Sciatic nerve (tissue), 2 donors: ENCODE data around the gene C6orf15. TPM values are rescaled to one million over a fixed set of nuclear protein-coding genes. Genes with fewer than 3 reads are reported as not detected.
A peak's percentile ranks its signal among the peaks of the same experiment; 100 is the strongest.

Source experiments
- ATAC-seq: fragments of 200-7000 bp; cut with Tn5 transposase; one replicate; pipeline ENCODE4 v1.9.1; 2020; ENCODE audit warnings: mild to moderate bottlenecking, moderate library complexity
- DNase-seq: peaks from one replicate; pipeline ENCODE4 v3.0.0-alpha.2; 2020; ENCODE audit warnings: low spot score
- intact Hi-C: fragments of 100-400 bp; cut with DNase I; formaldehyde crosslinking; loops from one replicate; pipeline ENCODE4 v1.14.2; 2022
- total RNA-seq: library from RNA; stranded (reverse); fragmentation: NEBNext Ultra II Directional; extraction: Animal tissue kit (Norgen Biotek cat#: 25700); gene quantifications from one replicate; pipeline ENCODE4 v1.2.1, GENCODE V29; 2021
- donor health status: DM: no; HTN: no; CAD: no.
- donor health status: DM: no; HTN: no; CAD: no.

The C6orf15 gene
- total RNA-seq, 1 donor from 2014 or later, result not detected

DNA sequence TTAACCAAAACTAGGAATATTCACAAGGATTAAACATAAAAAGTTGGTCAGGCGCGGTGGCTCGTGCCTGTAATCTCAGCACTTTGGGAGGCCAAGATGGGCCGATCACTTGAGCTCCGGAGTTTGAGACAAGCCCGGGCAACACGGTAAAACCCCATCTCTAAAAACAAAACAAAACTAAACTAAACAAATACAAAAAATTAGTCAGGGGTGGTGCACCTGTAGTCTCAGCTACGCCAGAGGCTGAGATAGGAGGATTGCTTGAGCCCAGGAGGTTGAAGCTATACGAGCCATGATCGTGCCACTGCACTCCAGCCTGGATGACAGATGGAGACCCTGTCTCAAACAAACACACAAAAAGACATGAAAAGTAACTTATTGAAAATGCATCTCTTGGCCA, 23.3 kb upstream of the C6orf15 start:
- DNase-seq (no peak), ATAC-seq (no peak)
- intact Hi-C loops, result loop anchor here (5.0 to 10.0 kb wide), 2 partner anchors 59 to 232 kb away; no protein-coding TSS in a partner anchor

DNA sequence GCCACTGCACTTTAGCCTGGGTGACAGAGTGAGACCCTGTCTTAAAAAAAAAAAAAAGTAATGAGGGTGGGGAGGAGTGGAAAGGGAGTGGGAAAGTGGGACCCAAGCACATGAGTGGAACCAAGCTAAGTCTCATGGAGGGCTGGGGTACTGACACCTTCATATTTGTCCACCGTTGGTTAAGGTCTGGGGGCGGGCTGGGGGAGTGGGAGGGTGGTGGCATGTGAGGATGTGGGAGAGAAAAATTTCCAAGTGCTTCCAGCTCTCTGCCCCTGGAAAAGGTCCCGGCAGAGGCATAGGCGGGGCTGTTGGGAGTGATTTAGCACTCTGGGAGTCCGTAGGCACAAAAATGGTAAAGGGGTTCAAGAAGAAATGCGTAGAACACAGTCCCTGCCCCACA, 20.4 kb upstream of the C6orf15 start:
- intact Hi-C loops, result loop anchor here (10.0 kb wide), 1 partner anchor 62 kb away; no protein-coding TSS in a partner anchor
- no peak for DNase-seq
- ATAC-seq, result no peak

DNA sequence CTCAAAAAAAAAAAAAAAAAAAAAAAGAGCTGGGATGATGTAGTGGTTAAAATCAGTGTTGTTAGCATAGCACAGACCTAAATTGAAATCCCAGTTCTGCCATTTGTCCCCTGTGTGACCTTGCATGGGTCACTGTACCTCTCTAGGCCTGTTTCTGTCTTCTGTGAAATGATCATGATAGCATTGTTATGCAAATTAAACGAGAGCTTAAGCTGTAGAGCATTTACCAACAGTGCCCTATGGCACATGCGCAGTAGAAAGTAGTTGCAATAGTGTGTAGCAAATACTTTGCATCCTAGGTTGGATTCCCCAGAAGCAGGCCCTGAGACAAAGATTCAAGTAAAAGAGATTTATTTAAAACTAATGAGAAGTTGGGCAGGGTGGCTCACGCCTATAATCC, 19.2 kb upstream of the C6orf15 start:
- ATAC-seq (no peak), DNase-seq (no peak)
- intact Hi-C loops, result loop anchor here (10.0 kb wide), 1 partner anchor 63 kb away; no protein-coding TSS in a partner anchor

DNA sequence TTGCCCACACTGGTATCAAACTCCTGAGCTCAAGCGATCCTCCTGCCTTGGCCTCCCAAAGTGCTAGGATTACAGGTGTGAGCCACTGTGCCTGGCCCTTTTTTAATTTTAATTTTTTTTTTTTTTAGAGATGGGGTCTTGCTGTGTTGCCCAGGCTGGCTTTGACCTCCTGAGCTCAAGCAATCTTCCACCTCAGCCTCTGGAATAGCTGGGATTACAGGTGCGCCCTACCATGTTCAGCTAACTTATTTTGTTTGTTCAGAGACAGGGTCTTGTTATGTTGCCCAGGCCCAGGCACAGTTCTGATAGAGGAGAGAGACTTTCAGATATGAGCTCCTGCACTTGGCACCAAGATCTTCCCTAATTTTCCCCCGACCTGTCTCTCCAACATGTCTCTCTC, 18.4 kb upstream of the C6orf15 start:
- DNase-seq (no peak), ATAC-seq (no peak)
- intact Hi-C loops, result loop anchor here (10.0 kb wide), 1 partner anchor 64 kb away; no protein-coding TSS in a partner anchor

DNA sequence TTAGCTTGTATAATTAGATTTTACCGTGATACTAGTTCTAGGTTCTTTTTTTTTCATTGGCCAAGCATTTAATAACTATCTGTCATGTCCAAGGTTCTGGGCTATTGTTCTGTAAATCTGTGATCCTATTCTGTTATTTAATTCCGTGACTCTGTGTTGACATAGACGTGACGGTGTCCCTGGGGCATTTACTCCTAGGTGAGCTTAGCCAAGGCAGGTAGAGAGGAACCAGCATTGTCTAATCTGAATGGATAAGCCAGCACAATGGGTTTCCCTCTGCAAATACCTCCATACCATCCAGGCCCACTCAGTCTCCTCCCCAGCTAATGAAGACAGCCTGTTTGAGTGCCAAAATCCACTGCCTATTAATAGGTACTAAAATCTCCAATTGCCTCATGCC, 16.8 kb upstream of the C6orf15 start:
- ATAC-seq, result no peak
- DNase-seq, result no peak
- intact Hi-C loops, result no loop called here

DNA sequence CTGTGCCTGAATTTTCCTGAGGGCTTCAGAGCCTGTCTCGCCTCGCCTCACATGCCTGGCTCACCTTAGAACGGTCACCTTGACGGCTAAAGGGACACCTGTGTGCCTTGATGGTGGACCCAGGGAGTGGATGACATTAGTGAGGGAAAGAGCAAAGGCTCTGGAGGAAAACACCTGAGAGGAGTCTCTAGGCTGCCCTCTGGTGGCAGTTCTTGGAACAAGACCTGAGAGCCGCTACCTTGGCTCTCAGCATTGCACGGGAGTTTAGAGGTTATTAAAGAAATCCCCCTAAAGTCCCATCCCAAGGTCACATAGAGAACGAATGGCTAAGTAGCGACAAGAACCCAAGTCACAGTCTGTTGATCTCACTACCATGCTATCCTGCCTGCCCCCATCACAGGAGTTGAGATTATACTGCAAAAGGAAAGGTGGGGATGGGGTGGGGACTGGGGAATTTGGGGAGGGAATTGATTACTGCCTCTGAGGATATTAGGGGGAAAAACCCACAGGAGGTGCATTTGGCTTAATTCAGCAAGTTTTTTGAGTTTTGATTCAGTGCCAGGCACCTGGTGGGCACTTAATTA, 15.8 kb upstream of the C6orf15 start:
- no peak for ATAC-seq
- intact Hi-C loops, result no loop called here
- DNase-seq, result peak; percentile 77

DNA sequence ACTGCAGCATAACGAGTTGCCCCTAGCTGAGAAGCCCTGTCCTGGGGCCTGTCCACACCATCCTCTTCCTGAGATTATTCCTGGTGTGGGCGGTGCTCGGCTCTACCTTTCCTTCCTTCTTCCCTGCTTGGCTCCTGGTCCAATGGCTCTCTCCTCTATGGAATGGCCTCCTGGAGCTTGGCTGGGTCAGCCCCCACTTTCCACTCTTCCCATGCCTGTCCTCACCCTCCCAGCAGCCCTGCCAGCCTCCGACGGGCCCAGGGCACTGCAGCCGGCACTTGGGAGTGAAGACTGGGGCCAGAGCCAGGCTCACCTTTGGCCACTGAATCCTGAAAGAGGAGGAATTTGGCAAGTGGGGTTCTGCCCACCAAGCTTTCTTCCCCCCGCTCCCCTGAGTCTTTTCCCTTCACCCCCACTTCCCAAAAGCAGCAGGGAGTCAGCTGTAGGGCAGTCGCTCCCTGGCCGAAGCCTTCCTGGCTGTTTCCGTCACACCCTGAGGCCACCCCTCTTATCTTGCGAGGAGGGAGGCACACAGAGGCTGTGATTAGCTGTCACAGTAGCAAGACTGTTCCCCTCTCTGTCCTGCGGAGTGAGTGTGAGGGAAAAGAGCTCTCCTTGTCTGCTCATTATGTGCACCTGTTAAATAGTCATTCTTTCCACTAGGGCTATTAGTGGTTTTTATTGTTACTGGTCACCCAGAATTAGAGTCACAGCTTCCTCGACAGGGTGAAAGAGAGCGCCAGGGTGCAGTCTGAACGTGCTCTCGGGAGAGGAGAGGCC, 14.2 kb upstream of the C6orf15 start:
- intact Hi-C loops, result no loop called here
- no peak for ATAC-seq
- DNase-seq, result no peak

DNA sequence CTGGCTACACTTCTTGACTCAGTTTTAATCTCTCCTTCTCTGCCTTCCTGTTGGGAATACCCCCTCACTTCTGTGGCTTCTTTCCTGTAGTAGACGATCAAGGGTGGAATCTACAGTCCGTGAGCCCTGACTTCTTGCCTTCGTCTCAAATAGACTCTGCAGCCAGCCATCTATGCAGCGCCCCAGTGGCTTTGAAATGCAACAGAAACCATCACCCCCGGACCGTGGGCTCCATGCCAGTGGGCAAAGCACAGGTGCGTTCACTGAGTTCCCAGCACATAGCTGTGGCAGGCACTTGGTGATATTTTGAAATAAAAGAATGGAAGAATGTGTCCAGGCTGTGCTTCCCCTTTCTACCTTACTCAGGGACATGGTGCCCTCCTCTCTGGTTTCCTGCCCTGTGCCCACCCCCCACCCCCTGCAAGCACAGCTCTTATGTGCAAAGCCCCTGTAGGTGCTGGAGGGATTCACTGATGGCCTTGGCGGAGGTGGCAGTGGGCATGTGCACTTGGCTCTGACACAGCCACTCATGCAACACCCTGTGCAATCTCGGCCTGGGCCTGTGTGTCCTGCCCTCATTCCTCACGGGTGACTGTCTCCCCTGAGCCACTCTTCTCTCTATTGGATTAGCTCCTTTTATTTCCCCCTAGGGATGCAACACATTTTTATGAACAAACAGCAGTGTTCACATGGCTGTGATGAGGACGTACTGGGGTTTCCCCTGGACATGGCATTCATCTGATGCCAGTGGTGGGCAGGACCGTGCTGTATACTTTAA, 13.4 kb upstream of the C6orf15 start:
- ATAC-seq (no peak), DNase-seq (no peak)
- intact Hi-C loops, result no loop called here

DNA sequence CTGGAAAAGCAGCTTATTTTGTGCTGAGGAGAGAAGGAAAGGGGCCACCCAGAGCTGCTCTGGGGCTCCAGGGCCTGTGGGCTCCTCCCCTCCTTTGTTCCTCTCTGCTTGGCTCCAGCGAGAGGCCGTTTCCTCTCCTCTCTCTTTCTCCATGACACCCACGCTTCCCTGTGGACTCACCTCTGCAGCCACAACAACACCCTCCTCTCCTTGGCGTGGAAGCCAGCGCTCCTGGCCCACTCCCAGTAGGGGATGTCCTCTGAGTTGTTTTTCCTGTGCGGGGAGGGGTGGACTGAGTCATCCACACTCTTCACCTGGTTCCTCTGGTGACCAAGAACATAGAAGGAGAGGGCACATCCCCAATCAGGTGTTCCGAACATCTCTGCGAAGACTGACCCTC, 12.8 kb upstream of the C6orf15 start:
- ATAC-seq (no peak), DNase-seq (no peak)
- intact Hi-C loops, result no loop called here

DNA sequence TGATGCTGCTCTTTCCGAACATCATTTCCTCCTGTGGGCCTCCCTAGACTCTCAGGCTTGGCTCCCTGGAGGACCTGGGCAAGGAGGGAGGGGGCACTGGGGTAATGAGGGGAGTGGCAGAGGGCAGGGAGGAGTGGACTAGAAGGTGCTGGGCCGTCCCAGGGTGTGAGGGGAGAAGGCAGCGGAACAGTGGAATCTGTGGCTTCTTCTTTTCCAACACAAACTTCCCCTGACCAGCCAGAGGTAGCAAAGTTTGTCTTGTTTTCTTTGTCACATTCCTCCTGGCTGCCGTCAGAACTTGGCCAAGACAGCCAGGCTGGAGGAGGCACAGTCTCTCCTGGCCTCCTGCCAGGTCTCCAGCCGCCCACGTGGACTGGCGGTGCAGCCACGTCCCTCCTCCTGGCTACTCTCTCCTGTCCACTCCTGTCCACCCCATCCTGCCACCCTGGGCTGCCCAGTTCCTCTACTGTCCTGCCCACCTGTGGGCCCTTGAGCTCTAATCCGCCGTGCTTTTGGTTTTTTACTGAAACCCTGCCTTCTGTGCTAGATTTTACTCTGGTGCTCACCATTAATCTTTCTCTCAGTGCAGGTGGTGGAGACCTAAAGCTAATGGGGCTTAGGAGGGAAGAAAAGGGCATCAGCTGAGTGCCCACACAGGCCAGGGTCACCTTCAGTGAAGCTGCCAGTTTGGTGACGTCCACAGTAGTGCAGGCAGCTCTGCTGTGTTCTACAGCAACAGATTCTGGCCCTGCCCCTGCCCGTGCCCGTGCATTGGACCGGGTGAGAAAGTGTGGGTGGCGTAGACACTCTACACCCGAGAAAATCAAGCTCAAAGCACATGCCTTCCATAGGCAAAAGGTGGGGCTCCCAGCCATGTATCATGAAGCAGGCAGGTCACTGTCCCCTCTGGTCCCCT, 10.7 kb upstream of the C6orf15 start:
- intact Hi-C loops, result no loop called here
- DNase-seq, result peak; percentile 89
- peak; percentile 85 for ATAC-seq

DNA sequence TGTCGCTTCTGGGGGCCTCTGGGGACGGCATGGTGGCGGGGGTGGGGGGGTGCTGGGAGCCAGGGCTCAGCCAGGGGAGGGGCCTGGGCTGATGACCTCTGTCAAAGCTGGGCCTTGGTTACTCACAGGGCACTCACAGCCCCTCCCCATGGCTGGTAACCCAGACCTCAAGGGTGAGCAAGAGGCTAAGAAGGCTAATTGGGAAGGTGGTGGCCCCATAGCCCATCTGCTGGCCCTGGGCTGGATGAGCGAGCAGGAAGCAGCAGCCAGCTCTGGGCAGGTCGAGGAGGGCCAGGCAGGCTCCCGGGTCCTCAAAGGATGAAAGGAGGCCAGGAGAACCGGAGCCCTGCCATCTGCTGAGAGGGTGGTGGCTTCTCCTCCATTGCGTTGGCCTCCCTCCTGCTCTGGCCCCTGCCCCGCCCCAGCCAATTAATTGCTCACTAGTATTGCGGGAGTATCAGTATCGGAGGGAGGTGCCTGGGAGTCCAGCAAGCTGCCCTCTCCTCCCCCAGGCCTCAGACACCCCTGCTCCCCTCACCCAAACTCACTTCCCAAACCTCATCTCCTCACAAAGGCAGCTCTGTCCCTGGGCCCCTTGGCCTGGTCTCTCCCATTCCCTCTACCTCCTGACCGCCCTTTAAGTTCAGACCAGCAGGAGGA, 8.9 kb upstream of the C6orf15 start:
- DNase-seq, result no peak
- intact Hi-C loops, result no loop called here
- ATAC-seq, result no peak

DNA sequence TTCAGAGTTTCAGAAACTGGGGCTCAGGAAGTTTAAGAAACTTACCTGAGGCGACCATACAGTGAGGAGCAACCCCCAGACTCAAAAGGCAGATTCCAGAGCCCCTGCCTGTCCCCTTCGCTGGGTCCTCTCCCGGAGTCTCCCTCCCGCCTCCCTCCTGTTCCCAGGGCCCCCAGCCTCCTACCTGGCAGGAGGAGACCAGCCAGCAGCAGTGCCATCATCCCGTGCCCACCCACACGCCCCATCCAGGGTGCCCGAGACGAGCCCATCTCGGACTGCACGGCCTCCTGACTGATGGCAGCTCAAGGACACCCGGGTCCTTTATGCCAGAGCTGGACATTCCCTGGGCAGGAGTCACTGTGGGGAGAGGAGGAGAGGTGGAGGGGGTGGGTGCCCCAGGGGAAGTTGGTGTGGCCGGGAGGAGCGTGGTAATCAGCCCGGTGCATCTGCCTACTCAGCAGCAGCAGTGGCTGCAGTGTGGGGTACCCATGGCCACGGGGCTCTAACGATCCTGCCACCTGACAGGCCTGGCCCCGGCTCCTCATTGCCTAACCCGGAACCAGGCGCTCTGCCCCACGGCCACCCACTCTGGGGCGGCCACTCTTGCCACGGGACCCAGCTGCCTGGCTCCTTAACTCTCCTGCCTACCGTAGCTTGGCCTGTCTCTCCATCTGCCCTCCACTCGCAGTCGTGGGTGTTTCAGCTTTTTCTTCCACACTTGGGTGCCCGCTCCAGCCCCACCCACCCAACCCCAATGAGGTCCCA, 8.0 kb upstream of the C6orf15 start, which contains the start of gene CDSN:
Gene CDSN (minus strand): TSS at position 296 of the 765 bp plus-strand sequence. CDS start 27 bp downstream, at position 269.
- ATAC-seq, result no peak
- intact Hi-C loops, result no loop called here
- DNase-seq, result no peak

DNA sequence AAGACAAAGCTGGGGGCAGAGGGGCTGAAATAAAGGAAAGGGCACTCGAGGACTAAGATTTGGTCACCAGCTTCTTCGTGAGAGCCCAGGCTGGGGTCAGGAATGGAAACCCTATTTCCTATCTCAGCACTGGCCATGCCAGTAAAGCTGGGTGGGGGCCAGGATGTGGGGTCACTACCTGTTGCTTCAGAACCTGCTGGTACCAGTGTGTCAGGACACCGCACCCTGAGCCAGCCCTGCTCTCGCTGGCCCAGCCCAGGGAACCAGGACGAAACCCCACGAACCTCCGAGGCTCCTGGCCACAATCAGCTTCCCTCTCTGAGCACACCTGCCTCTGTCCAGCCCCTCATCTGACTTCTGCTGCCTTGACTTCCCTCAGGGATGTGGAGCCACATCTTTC, 5.8 kb upstream of the C6orf15 start:
- ATAC-seq, result no peak
- intact Hi-C loops, result no loop called here
- no peak for DNase-seq

DNA sequence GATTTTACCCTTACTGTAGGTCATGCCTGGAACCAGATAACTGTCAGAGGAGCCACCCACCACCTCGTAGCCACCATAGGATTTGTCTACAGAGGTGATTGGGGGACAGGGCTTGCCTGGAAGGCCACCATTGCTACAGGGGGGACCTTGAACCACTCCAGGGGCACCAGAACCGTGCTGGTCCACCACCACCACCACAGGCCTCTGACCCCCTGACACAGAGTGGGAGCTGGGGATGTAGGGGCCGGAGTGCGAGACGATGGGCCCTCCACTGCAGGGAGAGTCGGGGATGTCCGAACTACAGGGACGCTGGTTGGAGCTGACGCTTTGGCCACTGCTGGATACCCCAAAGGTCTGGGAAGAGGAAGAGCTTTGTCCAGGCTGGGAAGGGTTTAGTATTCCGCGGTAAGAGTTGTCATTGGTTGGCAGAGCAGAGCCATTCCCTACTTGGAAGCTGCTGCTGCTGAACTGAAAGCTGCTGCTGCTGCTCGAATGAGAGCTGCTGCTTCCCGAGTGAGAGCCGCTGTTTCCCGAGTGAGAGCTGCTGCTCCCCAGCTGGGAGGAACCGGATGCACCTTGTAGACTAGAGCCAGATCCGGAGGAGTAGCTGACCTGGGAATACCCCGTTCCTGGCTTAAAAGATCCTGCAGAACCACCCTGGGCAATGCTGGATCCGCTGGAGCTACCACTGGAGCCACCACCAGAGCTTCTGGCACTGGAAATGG, 4.4 kb upstream of the C6orf15 start:
- ATAC-seq, result peak; percentile 28
- DNase-seq, result no peak
- intact Hi-C loops, result no loop called here

DNA sequence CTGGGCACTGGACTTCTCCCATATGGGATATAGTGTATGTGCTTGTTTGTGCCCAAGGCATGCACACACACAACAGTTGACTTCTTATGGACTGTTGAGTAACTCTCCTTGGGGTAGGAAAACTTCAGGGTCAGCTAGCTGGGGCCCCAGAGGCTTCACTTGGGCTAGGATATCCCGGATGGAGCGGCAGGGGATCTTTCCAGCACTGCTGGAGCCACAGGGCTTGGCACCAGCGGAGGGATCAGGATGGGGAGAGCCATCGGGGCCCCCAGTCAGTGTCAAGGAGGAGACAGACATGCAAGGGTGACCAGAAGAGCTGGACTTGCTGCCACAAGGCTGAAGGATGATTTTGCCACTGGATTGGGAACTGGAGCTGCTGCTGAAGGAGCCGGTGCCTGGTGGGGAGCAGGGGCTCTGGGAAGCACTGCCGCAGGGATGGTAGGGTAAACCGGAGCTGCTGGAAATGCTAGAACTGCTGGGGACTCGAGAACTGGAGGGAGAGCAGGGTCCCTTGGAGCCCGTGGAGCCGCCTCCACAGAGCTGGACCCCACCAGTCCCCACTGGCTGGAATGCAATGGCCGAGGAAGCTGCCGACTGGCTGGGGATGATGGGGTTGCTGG, 3.7 kb upstream of the C6orf15 start:
- ATAC-seq, result no peak
- intact Hi-C loops, result no loop called here
- no peak for DNase-seq

DNA sequence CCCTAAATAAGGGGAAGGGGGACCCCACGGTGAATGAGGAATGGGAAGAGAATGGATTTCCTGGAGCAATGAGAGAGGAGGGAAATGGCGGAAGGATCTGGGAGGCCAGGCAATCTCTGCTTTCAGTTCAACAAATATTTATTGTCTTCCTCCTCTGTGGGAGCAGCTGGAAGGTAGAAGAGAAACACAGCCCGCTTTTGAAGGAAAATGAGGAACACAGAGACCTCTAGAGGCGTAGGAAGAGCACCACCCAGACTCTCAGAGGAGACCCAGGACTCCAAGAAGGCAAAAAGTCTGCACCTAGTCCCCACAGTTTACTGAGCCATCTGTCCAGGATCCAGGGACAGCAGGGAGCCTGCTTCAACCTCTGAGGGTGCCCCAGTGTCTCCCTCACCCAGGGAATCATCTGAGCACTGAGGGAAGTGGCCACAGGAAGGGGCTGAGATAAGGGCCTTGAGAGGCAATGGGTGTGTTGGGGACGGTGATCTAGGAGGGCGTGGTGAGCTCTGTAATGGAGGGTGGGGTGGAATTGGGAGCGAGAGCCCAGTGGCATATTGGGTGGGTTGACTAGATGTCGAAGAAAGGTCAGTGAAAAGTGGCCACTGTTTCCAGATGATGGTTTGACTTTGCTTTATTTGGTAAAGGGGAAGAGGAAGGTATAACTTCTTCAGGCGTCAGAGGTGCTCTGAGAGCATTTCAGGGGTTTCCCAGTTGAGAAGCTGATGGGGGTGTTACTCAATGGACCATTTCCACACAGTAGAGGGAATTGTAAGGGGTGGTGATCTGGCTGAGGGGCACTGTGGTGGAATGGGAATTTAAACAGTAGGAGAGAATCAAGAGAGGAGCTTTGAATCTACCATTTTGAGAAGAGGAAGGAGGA, 2.8 kb upstream of the C6orf15 start:
- intact Hi-C loops, result no loop called here
- ATAC-seq (no peak), DNase-seq (no peak)
